GM12864 (cell line): ENCODE measurements around the gene AMPD3.

Experiments used
- DNase-seq: peaks from one replicate; pipeline ENCODE4 v3.0.0-alpha.2; 2011; ENCODE audit warnings: low read depth
- H3K4me3 ChIP-seq: 2 replicates; pipeline ENCODE4 v1.5.1; 2011; ENCODE audit warnings: mild to moderate bottlenecking, low read depth, low read length, control low read depth
- CTCF ChIP-seq: IDR thresholded peaks from 2 replicates; pipeline ENCODE4 v1.5.1; 2011; ENCODE audit warnings: low read depth, mild to moderate bottlenecking, moderate library complexity, low read length, control low read depth, inconsistent platforms; ENCODE audit errors: missing control alignments

AMPD3 gene

GRCh38 chr11:10438458-10438857, 16.6 kb upstream of the AMPD3 start:
- no peak overlapping the region for H3K4me3 ChIP-seq
- no peak for DNase-seq
- TF ChIP-seq CTCF: no peak

GRCh38 chr11:10439351-10439750, 15.7 kb upstream of the AMPD3 start:
- no peak overlapping the region for H3K4me3 ChIP-seq
- DNase-seq: no peak
- TF ChIP-seq CTCF: no peak

GRCh38 chr11:10439924-10440323, 15.1 kb upstream of the AMPD3 start:
- DNase-seq: no peak
- H3K4me3 ChIP-seq: no peak overlapping the region

GRCh38 chr11:10440401-10440800, 14.7 kb upstream of the AMPD3 start:
- no peak for DNase-seq
- no peak for TF ChIP-seq CTCF
- no peak overlapping the region for H3K4me3 ChIP-seq

More at GRCh38 chr11:10439924-10440323, 15.1 kb upstream of the AMPD3 start:
- no peak for TF ChIP-seq CTCF

GRCh38 chr11:10441091-10441490, 14.0 kb upstream of the AMPD3 start:
- TF ChIP-seq CTCF: no peak
- no peak overlapping the region for H3K4me3 ChIP-seq
- DNase-seq: no peak

- TF ChIP-seq CTCF: no peak
- no peak overlapping the region for H3K4me3 ChIP-seq
- DNase-seq: peak; percentile 81
Measured at GRCh38 chr11:10441652-10442503, 13.2 kb upstream of the AMPD3 start.

- no peak for TF ChIP-seq CTCF
- H3K4me3 ChIP-seq: no peak overlapping the region
Measured at GRCh38 chr11:10443152-10443551, 11.9 kb upstream of the AMPD3 start.

More at GRCh38 chr11:10443152-10443551, 11.9 kb upstream of the AMPD3 start:
- DNase-seq: no peak
